BLaER1 treated with 17β-estradiol and CSF1 and Interleukin-3, amounts not matched to agents 10 nM and 100 nM (cell line): ENCODE data around the gene ZNF816.
A peak's percentile ranks its signal among the peaks of the same experiment; 100 is the strongest.
"Not testable (repeated sequence)": the region's sequence is repeated elsewhere in the genome, so short reads cannot be mapped to it uniquely, and the experiment has no call there.

Experiments
- H3K27ac ChIP-seq, 11 experiments: shearing (Covaris generic); formaldehyde crosslinking; 2 replicates each; pipeline ENCODE4 v1.8.1; 2022
- H3K27me3 ChIP-seq, 11 experiments: shearing (Covaris generic); formaldehyde crosslinking; 2 replicates each; pipeline ENCODE4 v1.8.1; 2022
- H3K36me3 ChIP-seq, 11 experiments: shearing (Covaris generic); formaldehyde crosslinking; 2 replicates each; pipeline ENCODE4 v1.8.1; 2022
- H3K4me1 ChIP-seq, 10 experiments: shearing (Covaris generic); formaldehyde crosslinking; 2 replicates each; pipeline ENCODE4 v1.8.1; 2022
- H3K4me2 ChIP-seq, 11 experiments: shearing (Covaris generic); formaldehyde crosslinking; 2 replicates each; pipeline ENCODE4 v1.8.1; 2022
- H3K4me3 ChIP-seq, 10 experiments: shearing (Covaris generic); formaldehyde crosslinking; 2 replicates each; pipeline ENCODE4 v1.8.1; 2022
- H3K9ac ChIP-seq, 11 experiments: shearing (Covaris generic); formaldehyde crosslinking; 2 replicates each; pipeline ENCODE4 v1.8.1; 2022
- H3K9me3 ChIP-seq, 11 experiments: shearing (Covaris generic); formaldehyde crosslinking; replicated peaks in 1 of 11; 2 replicates each; pipeline ENCODE4 v1.8.1; 2022
- H4K20me1 ChIP-seq, 11 experiments: shearing (Covaris generic); formaldehyde crosslinking; 2 replicates each; pipeline ENCODE4 v1.8.1; 2022
- Cebpa-rat ChIP-seq, 11 experiments: shearing (Covaris generic); IDR thresholded peaks; 2 replicates each; pipeline ENCODE4 v1.8.1; 2022

Gene ZNF816

GRCh38 chr19:52938761-52939160 is 23.9 kb downstream of the ZNF816 start:
- H3K27ac ChIP-seq: peak overlapping the region in 1 of 11 experiments; percentile 40; a peak in 1 of 22 replicates
- peak overlapping the region in 5 of 11 experiments; percentile 23 to 88 (median 67); a peak in 6 of 22 replicates for H3K4me2 ChIP-seq

GRCh38 chr19:52936954-52937325 is 25.7 kb downstream of the ZNF816 start:
- H4K20me1 ChIP-seq: no peaks in the 10 kb centered on the region
- peaks cover 16 to 65% (median 54%) of the 10 kb centered on the region in 11 experiments for H3K36me3 ChIP-seq
- peak overlapping the region; percentile 1 to 81 (median 49); a peak in 19 of 22 replicates for H3K4me2 ChIP-seq
- H3K9me3 ChIP-seq: peaks cover 29 to 59% (median 42%) of the 10 kb centered on the region in 11 experiments; a peak in 21 of 22 replicates
- peak overlapping the region in 10 of 11 experiments; percentile 38 to 82 (median 70); a peak in 19 of 22 replicates for H3K27ac ChIP-seq
- peak overlapping the region in 7 of 11 experiments; percentile 18 to 54 (median 44); a peak in 9 of 22 replicates for H3K9ac ChIP-seq
- H3K4me1 ChIP-seq: peaks cover 31 to 75% (median 62%) of the 10 kb centered on the region in 10 experiments
- H3K4me3 ChIP-seq: peak overlapping the region in 1 of 10 experiments; percentile 2; a peak in 1 of 20 replicates
- no peaks in the 10 kb centered on the region for H3K27me3 ChIP-seq
- no peak for TF ChIP-seq Cebpa-rat (IDR thresholded peaks at IDR 0.05)

More at GRCh38 chr19:52938761-52939160, 23.9 kb downstream of the ZNF816 start:
- Histone ChIP-seq H4K20me1 (no peaks in the 10 kb centered on the region), H3K27me3 (no peaks in the 10 kb centered on the region), H3K9me3 (peaks cover 14 to 41% (median 33%) of the 10 kb centered on the region in 11 experiments; a peak in 21 of 22 replicates), H3K36me3 (peaks cover 9 to 49% (median 42%) of the 10 kb centered on the region in 11 experiments), H3K4me3 (no peak overlapping the region), H3K4me1 (peaks cover 39 to 75% (median 63%) of the 10 kb centered on the region in 10 experiments), H3K9ac (no peak overlapping the region)
- no peak for TF ChIP-seq Cebpa-rat (IDR thresholded peaks at IDR 0.05)

GRCh38 chr19:52936151-52936953 is 26.3 kb downstream of the ZNF816 start:
- Histone ChIP-seq H3K9me3 (peaks cover 29 to 61% (median 42%) of the 10 kb centered on the region in 11 experiments; a peak in 21 of 22 replicates), H3K4me1 (peaks cover 28 to 71% (median 58%) of the 10 kb centered on the region in 10 experiments), H3K36me3 (peaks cover 18 to 71% (median 59%) of the 10 kb centered on the region in 11 experiments), H4K20me1 (no peaks in the 10 kb centered on the region), H3K27ac (peak overlapping the region in 10 of 11 experiments; percentile 46 to 82 (median 70); a peak in 19 of 22 replicates), H3K4me2 (peak overlapping the region; percentile 1 to 81 (median 49); a peak in 19 of 22 replicates), H3K4me3 (0 out of 20 replicates have a peak overlapping the region, but pooled peaks of 1 of the 10 experiments have one; percentile 2), H3K9ac (peak overlapping the region in 7 of 11 experiments; percentile 18 to 54 (median 44); a peak in 10 of 22 replicates), H3K27me3 (no peaks in the 10 kb centered on the region)
- no peak for TF ChIP-seq Cebpa-rat (IDR thresholded peaks at IDR 0.05)

- Histone ChIP-seq H3K27me3 (no peaks in the 10 kb centered on the region), H3K9me3 (peaks cover 29 to 61% (median 42%) of the 10 kb centered on the region in 11 experiments; a peak in 21 of 22 replicates), H3K4me1 (peaks cover 20 to 62% (median 50%) of the 10 kb centered on the region in 10 experiments), H3K4me3 (peak overlapping the region in 1 of 10 experiments; percentile 14; a peak in 2 of 20 replicates), H3K36me3 (peaks cover 18 to 79% (median 62%) of the 10 kb centered on the region in 11 experiments), H3K9ac (peak overlapping the region in 1 of 11 experiments; percentile 5; a peak in 2 of 22 replicates), H3K4me2 (peak overlapping the region in 5 of 11 experiments; percentile 49 to 79 (median 75); a peak in 9 of 22 replicates), H4K20me1 (no peaks in the 10 kb centered on the region), H3K27ac (peak overlapping the region in 8 of 11 experiments; percentile 43 to 82 (median 72); a peak in 15 of 22 replicates)
- no peak for TF ChIP-seq Cebpa-rat (IDR thresholded peaks at IDR 0.05)
Observed at GRCh38 chr19:52935434-52935833, 27.2 kb downstream of the ZNF816 start.

- H3K27ac ChIP-seq: peak overlapping the region in 3 of 11 experiments; percentile 5 to 94 (median 92); a peak in 2 of 22 replicates
- H3K9me3 ChIP-seq, H3K9ac ChIP-seq, H4K20me1 ChIP-seq, H3K4me3 ChIP-seq, H3K27me3 ChIP-seq: not testable (repeated sequence)
- peak overlapping the region in 6 of 11 experiments; percentile 83 to 94 (median 88); a peak in 8 of 22 replicates for H3K4me2 ChIP-seq
- peaks cover 19 to 33% (median 27%) of the 10 kb centered on the region in 10 experiments for H3K4me1 ChIP-seq
- H3K36me3 ChIP-seq: peaks cover 22 to 50% (median 38%) of the 10 kb centered on the region in 11 experiments
Observed at GRCh38 chr19:52924641-52925040, 38.0 kb downstream of the ZNF816 start.

- Histone ChIP-seq H3K27me3 (no peaks in the 10 kb centered on the region), H3K36me3 (peaks cover 16 to 43% (median 31%) of the 10 kb centered on the region in 11 experiments), H3K9ac (peak overlapping the region in 10 of 11 experiments; percentile 86 to 97 (median 94); a peak in 15 of 22 replicates), H4K20me1 (no peaks in the 10 kb centered on the region; a peak in 1 of 22 replicates), H3K4me1 (peaks cover 19 to 33% (median 27%) of the 10 kb centered on the region in 10 experiments), H3K4me3 (peak overlapping the region; percentile 63 to 86 (median 79); a peak in 19 of 20 replicates), H3K9me3 (peaks cover 0 to 7% (median 0%) of the 10 kb centered on the region in 11 experiments; a peak in 1 of 22 replicates), H3K27ac (peak overlapping the region in 6 of 11 experiments; percentile 92 to 97 (median 94); a peak in 10 of 22 replicates), H3K4me2 (peak overlapping the region; percentile 46 to 94 (median 86))
- peak in 1 of 11 experiments; percentile 47; a peak in 1 of 22 replicates for TF ChIP-seq Cebpa-rat (IDR thresholded peaks at IDR 0.05)
Observed at GRCh38 chr19:52923778-52924593, 38.7 kb downstream of the ZNF816 start.

- Histone ChIP-seq H4K20me1 (no peaks in the 10 kb centered on the region; a peak in 1 of 22 replicates), H3K4me3 (peak within 1 kb of the TSS; percentile 63 to 86 (median 79)), H3K4me1 (peaks cover 19 to 33% (median 27%) of the 10 kb centered on the region in 10 experiments), H3K27me3 (no peaks in the 10 kb centered on the region), H3K36me3 (peaks cover 13 to 40% (median 28%) of the 10 kb centered on the region in 11 experiments), H3K9me3 (peaks cover 0 to 4% (median 0%) of the 10 kb centered on the region in 11 experiments; a peak in 1 of 22 replicates), H3K4me2 (peak within 1 kb of the TSS; percentile 82 to 98 (median 90)), H3K9ac (peak within 1 kb of the TSS; percentile 86 to 97 (median 94)), H3K27ac (peak within 1 kb of the TSS; percentile 85 to 97 (median 94))
- TF ChIP-seq Cebpa-rat (IDR thresholded peaks at IDR 0.05): no peak
Observed at GRCh38 chr19:52922841-52923777, 39.6 kb downstream of the ZNF816 start, which contains the start of gene ZNF888. TSS of gene ZNF888 (minus strand) at chr19:52923428. CDS start at chr19:52917873, 5,555 bp downstream.
